Endothelial cell of umbilical vein (primary cell): ENCODE results near the gene MTM1.

Source experiments
- CTCF ChIP-seq, 2 donors: IDR thresholded peaks; 1 replicate in 1 of 2; 2 replicates in 1 of 2; pipeline ENCODE4 v1.5.1; 2011; ENCODE audit warnings: low read length in 2 of 2, mild to moderate bottlenecking in 2 of 2, moderate library complexity in 2 of 2, control low read depth in 1 of 2, inconsistent platforms in 1 of 2, low read depth in 1 of 2; ENCODE audit not compliant: insufficient read depth in 1 of 2; ENCODE audit errors: extremely low read depth in 1 of 2
- EZH2 ChIP-seq: IDR thresholded peaks from 2 replicates; pipeline ENCODE4 v1.6.1; 2012; ENCODE audit warnings: borderline replicate concordance, low read depth, mild to moderate bottlenecking, moderate library complexity, low read length, inconsistent platforms; ENCODE audit not compliant: severe bottlenecking
- MYC ChIP-seq: IDR thresholded peaks from one replicate; pipeline ENCODE4 v1.6.1; 2011; ENCODE audit warnings: mild to moderate bottlenecking, low read depth, low read length
- POLR2A ChIP-seq: IDR thresholded peaks from 2 replicates; pipeline ENCODE4 v1.6.1; 2012; ENCODE audit warnings: low read depth, mild to moderate bottlenecking, control low read depth, low read length
- POLR2AphosphoS5 ChIP-seq: IDR thresholded peaks from 2 replicates; pipeline ENCODE4 v1.6.1; 2012; ENCODE audit warnings: low read depth, mild to moderate bottlenecking, control low read depth, low read length, moderate library complexity; ENCODE audit not compliant: insufficient read depth

DNA sequence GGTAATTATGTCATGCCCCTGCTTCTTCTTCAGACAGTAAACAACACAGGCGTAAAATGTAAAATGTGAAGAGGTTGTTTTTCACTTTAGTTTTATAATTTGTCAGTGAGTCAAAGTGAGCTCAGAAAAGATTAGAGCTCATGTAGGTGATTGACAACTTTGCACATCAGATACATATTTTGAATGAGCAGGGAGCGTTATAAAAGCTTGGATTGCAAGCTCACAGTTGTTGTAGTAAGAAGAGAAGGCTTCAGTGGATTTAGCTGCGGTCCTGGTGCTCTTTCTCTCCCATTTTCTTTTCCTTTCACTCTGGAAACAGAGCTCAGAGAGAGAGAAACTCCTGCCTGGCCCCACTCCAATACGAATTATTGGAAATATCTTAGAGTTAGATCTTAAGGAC is 151.2 kb downstream of the MTM1 start:
- TF ChIP-seq CTCF (IDR thresholded peaks at IDR 0.05; ENCODE audit: extremely low read depth in 1 of 2, insufficient read depth in 1 of 2, low read depth in 1 of 2, low read length in 2 of 2) (no peak), EZH2 (no peak), POLR2AphosphoS5 (no peak), MYC (no peak), POLR2A (no peak)
